T-helper 1 cell (primary cell): Measurements from ENCODE around the gene NECAB2.
"Not testable (repeated sequence)": the region's sequence is repeated elsewhere in the genome, so short reads cannot be mapped to it uniquely, and the experiment has no call there.

Experiments
- DNase-seq, 5 donors: peaks; one replicate each; pipeline ENCODE4 v3.0.0-alpha.2; 2012 to 2020

The NECAB2 gene

GRCh38 chr16:83936581-83937165 lies 31.4 kb upstream of the NECAB2 start:
- DNase-seq = no peak

GRCh38 chr16:83937267-83937666 lies 30.8 kb upstream of the NECAB2 start:
- DNase-seq = no peak

- no peak for DNase-seq
Observed at GRCh38 chr16:83937922-83938885, 29.8 kb upstream of the NECAB2 start.

- DNase-seq = no peak
Observed at GRCh38 chr16:83939266-83939855, 28.7 kb upstream of the NECAB2 start.

GRCh38 chr16:83940119-83940518 lies 27.9 kb upstream of the NECAB2 start:
- no peak for DNase-seq

- DNase-seq = no peak
Observed at GRCh38 chr16:83940630-83941378, 27.2 kb upstream of the NECAB2 start.

- DNase-seq = not testable (repeated sequence)
Observed at GRCh38 chr16:83941546-83941945, 26.5 kb upstream of the NECAB2 start.

- DNase-seq = no peak
Observed at GRCh38 chr16:83942074-83942473, 26.0 kb upstream of the NECAB2 start.

GRCh38 chr16:83942815-83943515 lies 25.1 kb upstream of the NECAB2 start:
- DNase-seq = no peak

GRCh38 chr16:83943516-83944050 lies 24.5 kb upstream of the NECAB2 start:
- DNase-seq = no peak

GRCh38 chr16:83945587-83945986 lies 22.5 kb upstream of the NECAB2 start:
- no peak for DNase-seq

GRCh38 chr16:83946154-83946780 lies 21.8 kb upstream of the NECAB2 start:
- no peak for DNase-seq

- no peak for DNase-seq
Observed at GRCh38 chr16:83946781-83947566, 21.1 kb upstream of the NECAB2 start.

- no peak for DNase-seq
Observed at GRCh38 chr16:83947642-83948234, 20.3 kb upstream of the NECAB2 start.

- no peak for DNase-seq
Observed at GRCh38 chr16:83948914-83949723, 18.9 kb upstream of the NECAB2 start.

- DNase-seq = no peak
Observed at GRCh38 chr16:83949724-83950001, 18.4 kb upstream of the NECAB2 start.

GRCh38 chr16:83950862-83951399 lies 17.1 kb upstream of the NECAB2 start:
- not testable (repeated sequence) for DNase-seq

- no peak for DNase-seq
Observed at GRCh38 chr16:83951544-83951943, 16.5 kb upstream of the NECAB2 start.

GRCh38 chr16:83952587-83952939 lies 15.5 kb upstream of the NECAB2 start:
- DNase-seq = no peak
